H1 (cell line): ENCODE measurements around the gene HOXB5. TPM values are rescaled to one million over a fixed set of nuclear protein-coding genes. Genes with fewer than 3 reads are reported as not detected.

Experiments used
- CTCF ChIA-PET: fragments of 300-600 bp; sonication (Branson Sonifier 250); formaldehyde crosslinking; loops from one replicate; lab custom pipeline; 2021; ENCODE audit not compliant: partially characterized antibody; lab: Charles Lee
- POLR2A ChIA-PET: fragments of 300-600 bp; sonication (Branson Sonifier 250); formaldehyde crosslinking; loops from one replicate; lab custom pipeline; 2021; ENCODE audit warnings: inconsistent platforms; ENCODE audit not compliant: partially characterized antibody; lab: Charles Lee
- DNase-seq, 2 experiments: peaks; one replicate each; pipeline versions ENCODE4 v3.0.0 to v3.0.0-alpha.2; 2010 to 2022; ENCODE audit warnings: low spot score in 2 of 2, low read depth in 1 of 2, mixed read lengths in 1 of 2
- FAIRE-seq: peaks from 2 replicates; lab custom pipeline; 2011; peaks lifted over from hg19 to GRCh38; lab: Jason Lieb, UNC
- H2AFZ ChIP-seq: 2 replicates; pipeline ENCODE4 v1.8.1; 2012; ENCODE audit warnings: low read length, inconsistent platforms
- H2AK5ac ChIP-seq: 2 replicates; pipeline ENCODE4 v1.6.1; 2013; ENCODE audit warnings: low read depth, low read length
- H2BK120ac ChIP-seq: replicated peaks from 2 replicates; pipeline ENCODE3; 2013; ENCODE audit warnings: low read depth, low read length, inconsistent platforms
- H2BK12ac ChIP-seq: 2 replicates; pipeline ENCODE4 v1.6.1; 2013; ENCODE audit warnings: low read depth, low read length
- H2BK15ac ChIP-seq: 2 replicates; pipeline ENCODE4 v1.6.1; 2013; ENCODE audit warnings: low read length
- H2BK20ac ChIP-seq: 2 replicates; pipeline ENCODE4 v1.6.1; 2013; ENCODE audit warnings: low read length
- H2BK5ac ChIP-seq: 2 replicates; pipeline ENCODE4 v1.6.1; 2013; ENCODE audit warnings: low read depth, low read length
- H3K14ac ChIP-seq: 2 replicates; pipeline ENCODE4 v1.6.1; 2013; ENCODE audit warnings: inconsistent platforms; ENCODE audit not compliant: insufficient read length
- H3K18ac ChIP-seq: 2 replicates; pipeline ENCODE4 v1.6.1; 2013; ENCODE audit warnings: low read length; ENCODE audit errors: extremely low read depth
- H3K23ac ChIP-seq: 2 replicates; pipeline ENCODE4 v1.6.1; 2013; ENCODE audit warnings: inconsistent platforms; ENCODE audit not compliant: insufficient read length
- H3K23me2 ChIP-seq: 2 replicates; pipeline ENCODE4 v1.6.1; 2013; ENCODE audit warnings: low read depth, low read length
- H3K27ac ChIP-seq: 2 replicates; pipeline ENCODE4 v1.6.1; 2011; ENCODE audit warnings: low read depth, low read length, inconsistent platforms
- H3K27me3 ChIP-seq, 4 experiments: replicated peaks in 1 of 4; 1 replicate in 1 of 4; 2 replicates in 3 of 4; pipeline versions ENCODE4 v1.6.1 to v1.8.1; 2011 to 2013; ENCODE audit warnings: low read length in 3 of 4, mild to moderate bottlenecking in 3 of 4, inconsistent platforms in 2 of 4, mixed read lengths in 2 of 4, moderate library complexity in 1 of 4; ENCODE audit not compliant: control insufficient read depth in 3 of 4, insufficient read depth in 3 of 4; ENCODE audit errors: extremely low read depth in 1 of 4
- H3K36me3 ChIP-seq, 4 experiments: 2 replicates each; pipeline versions ENCODE4 v1.6.1 to v1.8.1; 2011 to 2013; ENCODE audit warnings: mild to moderate bottlenecking in 4 of 4, low read length in 3 of 4, moderate library complexity in 2 of 4, control low read depth in 1 of 4, inconsistent platforms in 1 of 4; ENCODE audit not compliant: insufficient read depth in 4 of 4, control insufficient read depth in 2 of 4
- H3K4ac ChIP-seq: replicated peaks from 2 replicates; pipeline ENCODE3; 2013; ENCODE audit warnings: low read length, low read depth, mixed read lengths, inconsistent platforms; ENCODE audit not compliant: insufficient read length
- H3K4me1 ChIP-seq, 4 experiments: replicated peaks in 1 of 4; 1 replicate in 1 of 4; 2 replicates in 3 of 4; pipeline versions ENCODE4 v1.6.1 to v1.8.1; 2011 to 2013; ENCODE audit warnings: low read length in 3 of 4, inconsistent platforms in 2 of 4, mixed read lengths in 1 of 4; ENCODE audit not compliant: insufficient read depth in 4 of 4, control insufficient read depth in 3 of 4
- H3K4me2 ChIP-seq, 2 experiments: 2 replicates each; pipeline versions ENCODE4 v1.6.1 to v1.8.1; 2011 to 2013; ENCODE audit warnings: low read depth in 2 of 2, low read length in 2 of 2, control low read depth in 1 of 2, inconsistent platforms in 1 of 2, mild to moderate bottlenecking in 1 of 2; ENCODE audit not compliant: insufficient read depth in 1 of 2
- H3K4me3 ChIP-seq, 4 experiments: fragments of 200-600, 300-600 bp in 1 of 4; sonication (generic), shearing (Covaris generic), sonication (Bioruptor Twin) in 1 of 4; 2 replicates each; pipeline versions ENCODE4 v1.5.1 to v1.8.1; 2011 to 2016; ENCODE audit warnings: low read length in 4 of 4, low read depth in 3 of 4, control low read depth in 2 of 4, inconsistent platforms in 2 of 4, mild to moderate bottlenecking in 2 of 4, mixed read lengths in 1 of 4, moderate library complexity in 1 of 4; ENCODE audit not compliant: insufficient read depth in 2 of 4; ENCODE audit errors: extremely low read depth in 1 of 4
- H3K56ac ChIP-seq: replicated peaks from 2 replicates; pipeline ENCODE3; 2013; ENCODE audit warnings: low read depth, mild to moderate bottlenecking, mixed read lengths, low read length, inconsistent platforms; ENCODE audit not compliant: insufficient read length
- H3K79me1 ChIP-seq: 2 replicates; pipeline ENCODE4 v1.6.1; 2013; ENCODE audit warnings: low read depth, low read length, control low read depth
- H3K79me2 ChIP-seq, 2 experiments: 2 replicates each; pipeline versions ENCODE4 v1.6.1 to v1.8.1; 2012 to 2013; ENCODE audit warnings: low read length in 2 of 2, mild to moderate bottlenecking in 2 of 2, inconsistent platforms in 1 of 2; ENCODE audit not compliant: insufficient read depth in 2 of 2, control insufficient read depth in 1 of 2
- H3K9ac ChIP-seq, 4 experiments: replicated peaks in 1 of 4; 1 replicate in 1 of 4; 2 replicates in 3 of 4; pipeline versions ENCODE4 v1.6.1 to v1.8.1; 2011 to 2013; ENCODE audit warnings: low read depth in 3 of 4, low read length in 3 of 4, control low read depth in 2 of 4, mild to moderate bottlenecking in 2 of 4, moderate library complexity in 2 of 4, inconsistent platforms in 1 of 4; ENCODE audit errors: extremely low read depth in 1 of 4
- H3K9me3 ChIP-seq, 2 experiments: 2 replicates each; pipeline versions ENCODE4 v1.6.1 to v1.8.1; 2012 to 2013; ENCODE audit warnings: mild to moderate bottlenecking in 2 of 2, moderate library complexity in 2 of 2, control low read depth in 1 of 2, inconsistent platforms in 1 of 2, low read depth in 1 of 2, low read length in 1 of 2, mixed read lengths in 1 of 2; ENCODE audit not compliant: insufficient read depth in 2 of 2
- H4K20me1 ChIP-seq, 2 experiments: replicated peaks in 1 of 2; 2 replicates each; pipeline versions ENCODE3 to v1.8.1; 2011 to 2013; ENCODE audit warnings: inconsistent platforms in 2 of 2, low read length in 2 of 2, mild to moderate bottlenecking in 1 of 2; ENCODE audit not compliant: insufficient read depth in 2 of 2, control insufficient read depth in 1 of 2
- H4K5ac ChIP-seq: 2 replicates; pipeline ENCODE4 v1.6.1; 2013; ENCODE audit warnings: low read length, low read depth, mixed read lengths, inconsistent platforms; ENCODE audit not compliant: insufficient read length
- H4K8ac ChIP-seq: 2 replicates; pipeline ENCODE4 v1.8.0; 2013; ENCODE audit warnings: mild to moderate bottlenecking, moderate library complexity, low read length, inconsistent platforms; ENCODE audit not compliant: insufficient read depth; ENCODE audit errors: extremely low read depth
- H4K91ac ChIP-seq: replicated peaks from 2 replicates; pipeline ENCODE3; 2013; ENCODE audit warnings: low read length, mixed read lengths, inconsistent platforms; ENCODE audit not compliant: insufficient read length
- ASH2L ChIP-seq: fragments of 200-600, 300-600 bp; sonication (generic); IDR thresholded peaks from one replicate; pipeline ENCODE4 v1.7.1; 2017; ENCODE audit warnings: low read length
- BRCA1 ChIP-seq: IDR thresholded peaks from 2 replicates; pipeline ENCODE4 v1.6.1; 2012; ENCODE audit warnings: low read depth, low read length, improper control_type of control experiment
- CBX8 ChIP-seq: fragments of 300-800, 300-1000 bp; sonication (generic); IDR thresholded peaks from 2 replicates; pipeline ENCODE4 v1.7.1; 2016; ENCODE audit warnings: low read depth, low read length, borderline replicate concordance
- FOSL1 ChIP-seq: IDR thresholded peaks from 2 replicates; pipeline ENCODE4 v1.6.1; 2011; ENCODE audit warnings: mild to moderate bottlenecking, low read depth, low read length, moderate library complexity; ENCODE audit not compliant: insufficient read depth
- HDAC2 ChIP-seq, 2 experiments: fragments of 300-600 bp in 1 of 2; sonication (generic) in 1 of 2; IDR thresholded peaks; 2 replicates each; pipeline ENCODE4 v1.6.1; 2011 to 2012; ENCODE audit warnings: low read depth in 2 of 2, low read length in 2 of 2, mild to moderate bottlenecking in 2 of 2, moderate library complexity in 2 of 2, borderline replicate concordance in 1 of 2, inconsistent platforms in 1 of 2
- HDAC6 ChIP-seq: IDR thresholded peaks from one replicate; pipeline ENCODE4 v1.7.1; 2012; ENCODE audit warnings: low read depth, mild to moderate bottlenecking, inconsistent platforms, low read length, moderate library complexity
- KDM4A ChIP-seq: IDR thresholded peaks from one replicate; pipeline ENCODE4 v1.7.1; 2012; ENCODE audit warnings: low read depth, mild to moderate bottlenecking, moderate library complexity, low read length, inconsistent platforms; ENCODE audit not compliant: severe bottlenecking
- MAX ChIP-seq: IDR thresholded peaks from 2 replicates; pipeline ENCODE4 v1.6.1; 2012; ENCODE audit warnings: inconsistent platforms
- RNF2 ChIP-seq: fragments of 200-900, 300-1000 bp; sonication (generic); IDR thresholded peaks from 2 replicates; pipeline ENCODE4 v1.7.1; 2016; ENCODE audit warnings: borderline replicate concordance, low read depth, mild to moderate bottlenecking, antibody characterized with exemption, low read length; ENCODE audit not compliant: poor library complexity, severe bottlenecking; ENCODE audit errors: missing control alignments
- SP2 ChIP-seq: IDR thresholded peaks from 2 replicates; pipeline ENCODE4 v1.6.1; 2012; ENCODE audit warnings: mild to moderate bottlenecking, low read length, inconsistent platforms
- SUZ12 ChIP-seq: fragments of 200-600 bp; sonication (generic); IDR thresholded peaks from 2 replicates; pipeline ENCODE4 v1.6.1; 2012; ENCODE audit warnings: mild to moderate bottlenecking, inconsistent platforms, low read length, moderate library complexity, mixed read lengths
- WGBS, 2 experiments: shearing (Covaris generic) in 1 of 2; methylation state at CpG; one replicate each; pipeline versions ENCODE4 v1.1.6 to v1.1.7; 2013 to 2015; ENCODE audit warnings: low lambda C conversion rate in 2 of 2, mixed read lengths in 2 of 2, inconsistent platforms in 1 of 2, low coverage in 1 of 2, missing lambda C conversion rate in 1 of 2; ENCODE audit not compliant: insufficient replicate concordance in 2 of 2, insufficient coverage in 1 of 2, insufficient read length in 1 of 2; ENCODE audit errors: extremely low coverage in 1 of 2, missing lambda C conversion rate in 1 of 2; 5-methylcytosine and 5-hydroxymethylcytosine counted together
- polyA plus RNA-seq, 7 experiments: library from polyadenylated mRNA; depleted of rRNA in 3 of 7; stranded (reverse) in 5 of 7; unstranded in 2 of 7; fragments of >200 nt in 5 of 7; fragments of 200-250 nt in 2 of 7; gene quantifications; 1 replicate in 5 of 7; 2 replicates in 1 of 7; 4 replicates in 1 of 7; pipeline versions ENCODE4 v1.2.1 to v1.2.3, GENCODE V29; 2011 to 2013; ENCODE audit warnings: missing spikeins in 2 of 7, mixed read lengths in 2 of 7
- total RNA-seq: library from RNA; stranded (reverse); fragmentation: NEBNext Ultra II Directional; extraction: Animal tissue kit (Norgen Biotek cat#: 25700); gene quantifications from 2 replicates; pipeline ENCODE4 v1.2.1, GENCODE V29; 2021

The HOXB5 gene
- total and polyA plus RNA-seq, 2 of the 8 experiments (the other 6 are each of a cell fraction or from before 2014, with no cell fraction given), result not detected

GRCh38 chr17:48542114-48542656 lies 51.4 kb downstream of the HOXB5 start:
- Histone ChIP-seq H3K4ac (no peak overlapping the region), H3K56ac (no peak overlapping the region), H3K9ac (no peak overlapping the region), H3K4me3 (peak overlapping the region; percentile 23 to 56 (median 37); a peak in 6 of 8 replicates), H3K23me2 (no peaks in the 10 kb centered on the region; the same call in 1 of the 2 replicates), H2BK20ac (no peak overlapping the region), H2BK120ac (no peak overlapping the region), H3K27ac (no peak overlapping the region), H3K27me3 (peaks cover 73 to 88% (median 85%) of the 10 kb centered on the region in 4 experiments), H4K5ac (no peak overlapping the region), H3K79me2 (no peaks in the 10 kb centered on the region), H4K8ac (no peak overlapping the region; the same call in 1 of the 2 replicates), H2BK5ac (no peak overlapping the region), H2BK12ac (no peak overlapping the region), H3K4me2 (peak overlapping the region; percentile 65 to 91), H3K14ac (no peak overlapping the region), H3K18ac (0 out of 2 replicates have a peak overlapping the region, but pooled peaks have one; percentile 42), H3K36me3 (peaks cover 0 to 3% (median 0%) of the 10 kb centered on the region in 4 experiments; a peak in 1 of 8 replicates), H2BK15ac (no peak overlapping the region), H4K20me1 (peaks cover 5 to 10% of the 10 kb centered on the region in 2 experiments), H4K91ac (no peak overlapping the region), H3K79me1 (no peaks in the 10 kb centered on the region), H3K23ac (no peak overlapping the region), H3K9me3 (no peaks in the 10 kb centered on the region), H2AFZ (no peak overlapping the region; the same call in 1 of the 2 replicates), H2AK5ac (no peak overlapping the region), H3K4me1 (peaks cover 0 to 18% (median 12%) of the 10 kb centered on the region in 4 experiments; a peak in 6 of 7 replicates)
- ChIA-PET CTCF (interaction anchor here (0.6 to 2.6 kb wide), 6 partner anchors 8 to 50 kb away, joined by 3 to 6 read pairs (median 5); no protein-coding TSS in a partner anchor), POLR2A (interaction anchor here (0.9 kb wide), 3 partner anchors 13 to 21 kb away, joined by 3 read pairs; no protein-coding TSS in a partner anchor)
- DNase-seq, result no peak
- FAIRE-seq, result no peak
- 13% methylated on average over 27 of the region's 27 CpGs; no CpG with 5 or more reads in 1 of the 2 experiments for WGBS, 2 experiments
- TF ChIP-seq FOSL1, result no peak
- TF ChIP-seq HDAC6, result no peak
- no peak for TF ChIP-seq ASH2L
- TF ChIP-seq CBX8, result peak; percentile 46; the same call in 1 of the 2 replicates
- no peak for TF ChIP-seq BRCA1
- no peak for TF ChIP-seq HDAC2 (IDR thresholded peaks at IDR 0.05; ENCODE audit: borderline replicate concordance in 1 of 2, low read depth in 2 of 2, low read length in 2 of 2)
- no peak for TF ChIP-seq KDM4A
- no peak for TF ChIP-seq SP2
- peak; percentile 78 for TF ChIP-seq RNF2
- peak; percentile 85 for TF ChIP-seq SUZ12
- TF ChIP-seq MAX, result no peak
